Measurements from ENCODE around the gene AEBP1.

GRCh38 chr7:44161371-44161770 is 57.2 kb downstream of the AEBP1 start:
- no peak for TF ChIP-seq CTCF (IDR thresholded peaks at IDR 0.05)
- TF ChIP-seq POLR2A (IDR thresholded peaks at IDR 0.05) = no peak
